Small intestine (tissue), 7 donors: ENCODE measurements around the gene SLC30A4. TPM values are rescaled to one million over a fixed set of nuclear protein-coding genes. Genes with fewer than 3 reads are reported as not detected.

Experiments
- DNase-seq, 2 donors: peaks; one replicate each; pipeline versions ENCODE4 v3.0.0 to v3.0.0-alpha.2; 2013
- FAIRE-seq: peaks from 2 replicates; lab custom pipeline; 2012; peaks lifted over from hg19 to GRCh38; lab: Jason Lieb, UNC
- H3K27ac ChIP-seq, 3 donors: one replicate each; pipeline ENCODE4 v1.5.1; 2013; ENCODE audit warnings: low read length in 2 of 3, mild to moderate bottlenecking in 2 of 3, control low read depth in 1 of 3, inconsistent platforms in 1 of 3, low read depth in 1 of 3, moderate library complexity in 1 of 3
- H3K27me3 ChIP-seq, 3 donors: one replicate each; pipeline ENCODE4 v1.6.1; 2013; ENCODE audit warnings: low read length in 3 of 3, inconsistent platforms in 1 of 3; ENCODE audit not compliant: control insufficient read depth in 3 of 3, insufficient read depth in 3 of 3
- H3K36me3 ChIP-seq, 3 donors: one replicate each; pipeline ENCODE4 v1.6.1; 2013; ENCODE audit warnings: low read length in 3 of 3, inconsistent platforms in 1 of 3, low read depth in 1 of 3, mild to moderate bottlenecking in 1 of 3, moderate library complexity in 1 of 3; ENCODE audit not compliant: control insufficient read depth in 3 of 3, insufficient read depth in 2 of 3
- H3K4me1 ChIP-seq, 3 donors: one replicate each; pipeline ENCODE4 v1.6.1; 2013; ENCODE audit warnings: low read length in 2 of 3, inconsistent platforms in 1 of 3, low read depth in 1 of 3, mild to moderate bottlenecking in 1 of 3, moderate library complexity in 1 of 3; ENCODE audit not compliant: control insufficient read depth in 3 of 3, insufficient read depth in 2 of 3
- H3K4me3 ChIP-seq, 3 donors: one replicate each; pipeline ENCODE4 v1.5.1; 2013; ENCODE audit warnings: low read length in 3 of 3, control low read depth in 1 of 3, inconsistent platforms in 1 of 3, low read depth in 1 of 3, mild to moderate bottlenecking in 1 of 3, moderate library complexity in 1 of 3
- H3K9me3 ChIP-seq, 2 donors: one replicate each; pipeline ENCODE4 v1.6.1; 2013; ENCODE audit warnings: low read depth in 1 of 2, low read length in 1 of 2; ENCODE audit not compliant: control insufficient read depth in 2 of 2, insufficient read depth in 1 of 2
- WGBS, 3 donors: extraction: QIAGEN DNeasy Blood & Tissue Kit; methylation state at CpG; one replicate each; pipeline ENCODE4 v1.1.7; 2013; 5-methylcytosine and 5-hydroxymethylcytosine counted together
- polyA plus RNA-seq, 4 donors: library from polyadenylated mRNA; stranded (reverse) in 3 of 4; unstranded in 1 of 4; fragments of 200-250 nt in 3 of 4; fragments of 120-200 nt in 1 of 4; gene quantifications; one replicate each; pipeline versions ENCODE4 v1.2.1 to v1.2.3, GENCODE V29; 2013
- donor health status: healthy with polysubstance abuse.
- donor health status: control.
- donor health status: control.
- donor health status: Bipolar disorder and iron deficiency.
- donor health status: healthy.

Gene SLC30A4
- polyA plus RNA-seq, 4 donors, result 3.2 to 13.6 (median 8.9) TPM

DNA sequence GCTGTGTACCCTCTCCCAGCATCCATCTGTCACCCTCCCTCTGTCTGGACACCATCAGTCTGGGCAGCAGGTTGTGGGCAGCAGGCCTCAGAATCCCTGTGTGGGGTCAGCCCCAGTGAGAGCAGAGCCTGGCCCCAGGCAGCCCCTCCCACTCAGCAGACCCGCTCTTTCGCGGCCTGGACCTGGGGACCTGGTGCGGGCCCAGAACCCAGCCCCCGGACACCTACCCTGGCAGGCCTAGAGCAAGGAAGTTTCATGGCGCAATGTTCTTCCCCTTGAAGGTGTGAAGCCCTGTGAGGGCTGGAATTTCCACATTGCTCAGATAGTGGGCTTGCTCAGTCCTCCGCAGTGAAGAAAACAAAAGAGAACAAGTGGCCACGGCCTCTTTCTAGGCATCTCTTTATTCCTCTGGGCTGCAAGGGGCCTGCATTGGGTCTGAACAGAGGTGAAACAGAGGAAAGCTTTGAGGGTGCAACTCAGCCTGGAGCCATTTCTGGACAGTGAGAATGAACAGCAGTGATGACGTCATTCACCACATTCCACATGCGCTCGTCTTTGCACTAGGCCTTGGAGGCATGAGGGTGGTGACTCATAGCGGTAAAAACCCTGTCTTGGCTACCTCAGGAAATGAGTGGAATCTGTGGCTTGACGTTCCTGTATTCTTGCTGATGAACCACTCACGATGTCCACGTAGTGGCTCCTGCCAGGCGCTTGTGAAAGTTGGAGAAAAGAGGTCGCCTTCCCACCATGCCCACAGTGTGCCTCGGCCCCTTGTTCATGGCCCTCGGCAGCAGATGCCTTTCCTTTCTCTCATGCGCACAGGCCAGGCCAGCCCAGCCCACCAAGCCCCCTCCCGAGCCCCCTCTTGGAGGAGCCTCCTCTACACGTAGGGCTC is 66.1 kb downstream of the SLC30A4 start:
- Histone ChIP-seq H3K4me1 (peaks cover 0 to 9% (median 5%) of the 10 kb centered on the region in 3 donors), H3K36me3 (no peaks in the 10 kb centered on the region), H3K9me3 (peaks cover 0 to 10% of the 10 kb centered on the region in 2 donors), H3K27me3 (no peaks in the 10 kb centered on the region), H3K27ac (peak overlapping the region in 1 of 3 donors; percentile 68), H3K4me3 (no peak overlapping the region)
- DNase-seq (peak; percentile 39 to 61), FAIRE-seq (no peak)
- WGBS, 3 donors, result 66 to 75% (median 69%) methylated on average over 22 of the region's 22 CpGs

DNA sequence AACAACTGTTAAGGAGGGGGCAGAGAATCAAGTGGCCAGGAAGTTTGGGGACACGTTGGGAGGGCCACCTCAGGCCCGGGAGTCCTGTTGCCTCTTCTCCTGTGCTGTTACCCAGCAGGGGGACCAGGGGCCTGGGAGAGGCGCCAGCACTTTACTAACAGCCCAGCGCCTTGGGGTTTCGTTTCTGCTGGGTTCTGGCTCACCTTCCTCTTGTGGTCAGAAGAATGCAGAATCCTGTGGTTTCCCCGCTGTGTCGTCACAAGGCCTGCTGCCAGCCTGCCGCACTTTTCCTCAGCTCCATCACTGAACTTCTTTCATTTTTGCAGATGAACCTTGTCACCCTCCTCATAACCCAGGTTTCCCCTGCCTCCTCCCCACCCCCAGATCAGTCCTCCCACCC is 67.7 kb downstream of the SLC30A4 start:
- Histone ChIP-seq H3K4me1 (peaks cover 0 to 18% (median 9%) of the 10 kb centered on the region in 3 donors), H3K4me3 (no peak overlapping the region), H3K27me3 (no peaks in the 10 kb centered on the region), H3K9me3 (peaks cover 0 to 11% of the 10 kb centered on the region in 2 donors), H3K36me3 (no peaks in the 10 kb centered on the region), H3K27ac (peak overlapping the region in 2 of 3 donors; percentile 37 to 52)
- WGBS, 3 donors, result 3 to 26% (median 12%) methylated on average over 7 to 8 of the region's 8 CpGs
- DNase-seq (peak; percentile 25 to 56), FAIRE-seq (no peak)

DNA sequence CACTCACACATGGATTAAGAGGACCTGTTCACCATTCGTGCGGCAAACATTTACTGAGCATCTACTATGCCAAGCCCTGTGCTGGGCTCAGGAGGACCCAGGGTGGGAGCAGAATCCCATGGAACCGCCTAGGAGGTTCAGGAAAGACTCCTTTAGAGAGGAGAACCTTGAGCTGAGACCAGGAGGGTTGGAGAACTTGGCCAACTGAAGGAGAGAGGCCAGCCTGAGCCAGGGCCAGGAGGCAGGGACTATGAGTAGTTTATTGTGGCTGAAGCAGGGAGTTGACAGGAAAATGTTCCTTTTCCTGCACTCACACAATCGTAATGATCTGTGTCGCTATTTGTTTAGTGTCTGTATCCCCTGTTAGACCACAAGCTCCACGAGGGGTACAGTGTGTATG is 71.3 kb downstream of the SLC30A4 start:
- DNase-seq (no peak), FAIRE-seq (no peak)
- Histone ChIP-seq H3K27ac (peak overlapping the region in 1 of 3 donors; percentile 47), H3K4me1 (peaks cover 7 to 31% (median 12%) of the 10 kb centered on the region in 3 donors), H3K36me3 (no peaks in the 10 kb centered on the region), H3K9me3 (peaks cover 0 to 11% of the 10 kb centered on the region in 2 donors), H3K27me3 (no peaks in the 10 kb centered on the region), H3K4me3 (no peak overlapping the region)
- WGBS, 3 donors, result 88 to 93% (median 90%) methylated on average over 6 of the region's 6 CpGs

DNA sequence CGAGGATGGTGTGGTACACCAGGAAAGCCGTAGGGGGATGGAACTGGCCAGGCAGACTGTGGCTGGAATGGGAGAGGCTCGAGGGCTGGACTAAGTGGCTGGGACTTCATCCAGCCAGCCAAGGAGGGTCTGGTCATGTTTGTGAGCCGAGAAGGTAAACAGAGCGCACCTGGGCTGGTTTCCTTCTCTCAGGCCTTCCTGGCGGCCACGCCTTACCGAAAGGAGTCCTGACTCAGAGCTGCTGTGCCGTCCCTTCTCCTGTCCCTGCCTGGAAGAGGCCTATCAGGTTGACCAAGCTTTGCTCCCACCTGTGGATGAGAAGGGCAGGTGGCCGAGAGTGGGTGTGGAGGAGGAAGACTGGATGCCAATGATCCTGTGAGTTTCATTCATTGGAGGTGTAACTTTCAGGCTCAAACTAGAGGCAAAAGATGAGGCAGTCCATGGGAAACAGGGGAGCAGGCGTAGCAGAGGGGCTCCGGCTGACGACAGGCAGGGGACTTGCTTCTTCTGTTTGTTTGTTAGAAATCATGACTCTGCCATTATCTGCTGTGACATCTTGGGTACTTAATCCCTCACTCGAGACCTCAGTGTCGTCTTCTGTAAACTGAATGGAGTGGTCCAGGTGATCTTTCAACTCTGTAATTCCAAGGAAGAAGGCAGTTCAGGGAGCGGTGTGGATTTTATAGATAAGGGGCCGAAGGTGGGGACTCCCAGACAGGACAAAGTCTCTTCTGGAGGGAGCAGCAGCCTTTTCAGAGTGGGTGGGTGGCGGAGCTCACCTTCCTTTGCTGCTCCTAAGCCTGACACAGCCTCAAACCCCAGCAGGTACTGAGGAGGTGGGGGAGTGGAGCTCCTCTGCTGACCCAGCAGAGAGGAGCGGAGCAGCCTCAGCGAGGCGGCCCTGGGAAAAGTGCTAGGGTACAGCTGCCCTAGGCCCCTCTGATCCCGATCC is 72.4 kb downstream of the SLC30A4 start:
- no peaks in the 10 kb centered on the region for H3K27me3 ChIP-seq
- peak overlapping the region; percentile 86 to 92 (median 90) for H3K27ac ChIP-seq
- H3K4me1 ChIP-seq, result peaks cover 7 to 41% (median 11%) of the 10 kb centered on the region in 3 donors
- peaks cover 0 to 11% of the 10 kb centered on the region in 2 donors for H3K9me3 ChIP-seq
- H3K4me3 ChIP-seq, result peak overlapping the region; percentile 31 to 52 (median 40)
- DNase-seq (peak; percentile 83 to 87), FAIRE-seq (no peak)
- WGBS, 3 donors, result 22 to 65% (median 39%) methylated on average over 22 of the region's 22 CpGs
- H3K36me3 ChIP-seq, result no peaks in the 10 kb centered on the region

DNA sequence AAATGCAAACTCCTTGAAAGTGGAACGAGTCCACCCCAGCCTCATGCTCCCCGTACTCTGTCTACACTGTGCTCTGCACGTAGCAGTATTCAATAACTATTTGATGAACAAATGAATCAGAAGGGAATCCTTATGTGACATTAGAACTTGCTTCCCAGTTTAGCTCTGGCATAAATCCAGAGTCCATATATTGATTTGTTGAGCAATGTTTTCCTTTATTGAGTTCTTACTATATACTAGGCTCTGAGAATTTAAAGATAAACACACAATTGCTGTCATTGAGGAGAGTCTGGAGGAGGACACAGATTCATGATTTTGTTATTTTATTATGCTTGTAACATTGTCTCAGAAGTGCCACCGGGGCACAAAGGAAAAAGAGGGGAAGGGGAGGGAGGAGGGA is 73.2 kb downstream of the SLC30A4 start:
- Histone ChIP-seq H3K36me3 (no peaks in the 10 kb centered on the region), H3K27ac (peak overlapping the region; percentile 86 to 92 (median 90)), H3K4me3 (no peak overlapping the region), H3K9me3 (peaks cover 0 to 11% of the 10 kb centered on the region in 2 donors), H3K27me3 (no peaks in the 10 kb centered on the region), H3K4me1 (peaks cover 6 to 46% (median 7%) of the 10 kb centered on the region in 3 donors)
- FAIRE-seq (no peak), DNase-seq (peak; percentile 57 to 87)
- WGBS, 3 donors, result 28 to 61% (median 34%) methylated on average over 4 of the region's 4 CpGs

DNA sequence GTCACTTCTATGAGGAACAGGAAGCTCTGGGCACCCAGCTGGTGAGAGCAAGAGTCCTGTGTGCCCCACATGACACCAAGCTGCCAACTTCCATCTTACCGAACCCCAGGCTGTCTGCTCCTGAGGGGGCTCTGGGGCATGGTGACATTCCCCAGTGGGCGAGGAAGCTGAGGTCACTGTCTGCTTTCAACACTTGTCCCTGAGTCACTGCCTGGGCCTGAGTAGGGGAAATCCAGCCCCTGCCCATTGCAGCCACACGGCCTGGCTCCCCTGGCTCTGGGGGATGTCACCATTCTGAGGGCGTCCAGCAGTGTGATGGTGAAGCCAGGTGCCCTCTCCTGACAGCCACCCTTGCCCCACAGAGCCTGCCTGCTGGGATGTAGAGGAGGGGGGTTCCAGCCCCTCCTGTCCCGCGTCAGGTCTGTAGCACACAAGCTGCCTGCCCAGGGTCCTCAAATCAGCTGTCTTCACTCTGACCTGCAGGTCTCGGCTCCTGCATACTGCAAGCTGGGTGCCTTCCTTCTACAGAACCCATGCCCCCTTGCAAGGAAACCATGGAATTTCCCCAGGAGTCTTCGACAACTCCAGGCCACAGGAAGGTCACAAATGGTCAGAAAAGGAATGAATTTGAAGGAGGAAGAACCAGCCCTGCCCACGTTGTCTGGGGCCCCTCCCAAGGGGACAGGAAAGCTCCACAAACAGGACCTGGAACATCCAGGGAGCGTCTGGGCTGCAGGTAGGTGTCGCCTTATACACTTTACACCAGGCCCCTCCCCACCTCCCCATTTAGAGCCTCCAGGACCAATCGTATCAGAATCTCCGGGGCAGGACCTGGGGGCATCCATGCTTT is 74.3 kb downstream of the SLC30A4 start:
- FAIRE-seq (no peak), DNase-seq (peak in 1 of 2 donors; percentile 32)
- Histone ChIP-seq H3K4me1 (peaks cover 5 to 46% (median 7%) of the 10 kb centered on the region in 3 donors), H3K9me3 (peaks cover 0 to 11% of the 10 kb centered on the region in 2 donors), H3K4me3 (no peak overlapping the region), H3K27ac (peak overlapping the region in 1 of 3 donors; percentile 86), H3K27me3 (no peaks in the 10 kb centered on the region), H3K36me3 (no peaks in the 10 kb centered on the region)
- 58 to 68% (median 65%) methylated on average over 13 of the region's 13 CpGs for WGBS, 3 donors

DNA sequence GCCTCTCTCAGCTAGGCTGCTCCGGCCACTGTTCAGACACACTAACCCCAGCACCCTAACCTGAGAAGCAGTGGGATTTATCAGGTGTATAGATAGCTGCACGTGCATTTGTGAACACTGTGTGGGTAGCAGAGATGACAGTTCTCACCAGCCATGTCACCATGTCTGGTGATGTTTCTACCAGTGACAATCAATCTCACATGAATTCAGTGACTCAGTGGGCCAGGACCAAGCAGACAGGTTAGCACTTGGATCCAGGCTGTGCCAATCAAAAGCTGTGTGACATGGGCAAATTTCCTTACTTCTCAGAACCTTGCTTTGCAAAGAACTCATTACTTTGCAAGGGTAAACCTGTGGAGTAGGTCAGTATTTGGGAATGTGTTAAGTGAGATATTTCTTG is 78.9 kb downstream of the SLC30A4 start:
- H3K27ac ChIP-seq, result peak overlapping the region in 1 of 3 donors; percentile 12
- peaks cover 3 to 31% (median 7%) of the 10 kb centered on the region in 3 donors for H3K4me1 ChIP-seq
- WGBS, 3 donors, result 65 to 85% (median 71%) methylated on average over 2 of the region's 2 CpGs
- no peaks in the 10 kb centered on the region for H3K36me3 ChIP-seq
- no peak for FAIRE-seq
- no peaks in the 10 kb centered on the region for H3K9me3 ChIP-seq
- no peaks in the 10 kb centered on the region for H3K27me3 ChIP-seq
- no peak for DNase-seq
- H3K4me3 ChIP-seq, result no peak overlapping the region
